Nephron progenitor cell (in vitro differentiated cells): ENCODE results near the gene CEP95.
A peak's percentile ranks its signal among the peaks of the same experiment; 100 is the strongest.
"Not testable (repeated sequence)": the region's sequence is repeated elsewhere in the genome, so short reads cannot be mapped to it uniquely, and the experiment has no call there.

Experiments used
- DNase-seq: peaks from one replicate; pipeline ENCODE4 v3.0.0; 2021
- H3K27ac Mint-ChIP-seq: 2 replicates; pipeline ENCODE4 v1.8.0; 2021; ENCODE audit warnings: mild to moderate bottlenecking, moderate library complexity, mixed read lengths
- H3K27me3 Mint-ChIP-seq: 2 replicates; pipeline ENCODE4 v1.8.0; 2021; ENCODE audit warnings: mild to moderate bottlenecking, low read depth, mixed read lengths; ENCODE audit not compliant: poor library complexity
- H3K36me3 Mint-ChIP-seq: 2 replicates; pipeline ENCODE4 v1.8.0; 2021; ENCODE audit warnings: low read depth, mixed read lengths
- H3K4me1 Mint-ChIP-seq: 2 replicates; pipeline ENCODE4 v1.8.0; 2021; ENCODE audit warnings: mixed read lengths
- H3K4me3 Mint-ChIP-seq: 2 replicates; pipeline ENCODE4 v1.8.0; 2021; ENCODE audit warnings: mild to moderate bottlenecking, moderate library complexity, mixed read lengths
- H3K9me3 Mint-ChIP-seq: 2 replicates; pipeline ENCODE4 v1.8.0; 2021; ENCODE audit warnings: mild to moderate bottlenecking, moderate library complexity, mixed read lengths
- TF ChIP-seq, protein P1 (sequence below): fragments of 200-600 bp; sonication (generic); IDR thresholded peaks from 2 replicates; pipeline ENCODE4 v1.5.0; 2021; ENCODE audit warnings: antibody characterized with exemption

Gene CEP95

DNA sequence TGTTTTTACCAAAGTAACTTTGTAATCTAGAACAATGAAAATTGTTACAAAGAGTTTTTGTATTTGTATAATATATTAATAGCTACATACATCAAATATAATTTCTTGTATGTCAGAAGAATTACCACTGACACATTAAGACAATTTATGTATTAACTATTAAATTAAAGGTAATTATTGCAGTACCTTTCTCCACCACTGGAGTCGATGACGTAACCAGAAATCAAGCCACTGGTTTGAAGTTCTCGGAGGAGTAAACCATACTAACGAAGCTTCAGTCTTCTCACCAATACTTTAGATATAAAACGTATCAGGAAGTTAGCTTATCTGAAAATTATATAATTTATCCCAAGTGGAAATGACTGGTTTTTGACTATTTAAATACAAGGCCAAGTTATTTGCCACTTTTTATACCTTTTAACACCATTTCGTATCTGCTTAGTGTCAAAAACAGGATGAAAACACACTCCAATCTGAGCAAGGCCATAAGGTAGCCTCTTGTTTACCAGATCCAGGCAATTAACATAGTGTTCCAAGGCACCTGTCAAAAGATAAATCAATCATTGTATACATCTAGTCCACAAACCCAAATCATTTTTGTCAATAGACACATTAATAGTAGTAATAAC, 14.2 kb upstream of the CEP95 start:
- Mint-ChIP-seq H3K27me3 (peaks cover 3% of the 10 kb centered on the region), H3K36me3 (peaks cover 60% of the 10 kb centered on the region), H3K9me3 (no peaks in the 10 kb centered on the region), H3K4me1 (peaks cover 38% of the 10 kb centered on the region), H3K4me3 (no peak overlapping the region), H3K27ac (no peak overlapping the region)
- TF ChIP-seq, protein P1, sequence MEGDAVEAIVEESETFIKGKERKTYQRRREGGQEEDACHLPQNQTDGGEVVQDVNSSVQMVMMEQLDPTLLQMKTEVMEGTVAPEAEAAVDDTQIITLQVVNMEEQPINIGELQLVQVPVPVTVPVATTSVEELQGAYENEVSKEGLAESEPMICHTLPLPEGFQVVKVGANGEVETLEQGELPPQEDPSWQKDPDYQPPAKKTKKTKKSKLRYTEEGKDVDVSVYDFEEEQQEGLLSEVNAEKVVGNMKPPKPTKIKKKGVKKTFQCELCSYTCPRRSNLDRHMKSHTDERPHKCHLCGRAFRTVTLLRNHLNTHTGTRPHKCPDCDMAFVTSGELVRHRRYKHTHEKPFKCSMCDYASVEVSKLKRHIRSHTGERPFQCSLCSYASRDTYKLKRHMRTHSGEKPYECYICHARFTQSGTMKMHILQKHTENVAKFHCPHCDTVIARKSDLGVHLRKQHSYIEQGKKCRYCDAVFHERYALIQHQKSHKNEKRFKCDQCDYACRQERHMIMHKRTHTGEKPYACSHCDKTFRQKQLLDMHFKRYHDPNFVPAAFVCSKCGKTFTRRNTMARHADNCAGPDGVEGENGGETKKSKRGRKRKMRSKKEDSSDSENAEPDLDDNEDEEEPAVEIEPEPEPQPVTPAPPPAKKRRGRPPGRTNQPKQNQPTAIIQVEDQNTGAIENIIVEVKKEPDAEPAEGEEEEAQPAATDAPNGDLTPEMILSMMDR = peak; percentile 51
- DNase-seq = no peak

- H3K4me3 Mint-ChIP-seq = peak overlapping the region; percentile 98
- H3K27me3 Mint-ChIP-seq = peaks cover 3% of the 10 kb centered on the region
- H3K4me1 Mint-ChIP-seq = peaks cover 51% of the 10 kb centered on the region
- H3K27ac Mint-ChIP-seq = no peak overlapping the region
- no peaks in the 10 kb centered on the region for H3K9me3 Mint-ChIP-seq
- DNase-seq = no peak
- TF ChIP-seq, protein P1 = no peak
- peaks cover 48% of the 10 kb centered on the region for H3K36me3 Mint-ChIP-seq
Measured at GRCh38 chr17:64494121-64494520, 12.7 kb upstream of the CEP95 start.

DNA sequence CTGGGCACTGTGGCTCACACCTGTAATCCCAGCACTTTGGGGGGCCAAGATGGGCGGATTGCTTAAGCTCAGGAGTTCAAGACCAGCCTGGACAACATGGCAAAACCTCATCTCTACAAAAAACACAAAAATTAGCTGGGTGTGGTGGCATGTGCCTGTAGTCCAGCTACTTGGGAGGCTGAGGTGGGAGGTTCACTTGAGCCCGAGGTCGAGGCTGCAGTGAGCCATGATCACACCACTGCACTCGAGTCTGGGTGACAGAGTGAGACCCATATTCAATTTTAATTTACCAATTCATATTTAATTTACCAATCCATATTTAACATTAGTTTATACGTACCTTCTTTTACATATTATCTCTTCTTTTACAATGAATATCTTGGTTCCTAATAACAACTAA, 11.5 kb upstream of the CEP95 start:
- peak overlapping the region; percentile 98 for H3K4me3 Mint-ChIP-seq
- H3K27ac Mint-ChIP-seq, DNase-seq, H3K27me3 Mint-ChIP-seq, H3K9me3 Mint-ChIP-seq: not testable (repeated sequence)
- H3K36me3 Mint-ChIP-seq = peaks cover 51% of the 10 kb centered on the region
- peaks cover 63% of the 10 kb centered on the region for H3K4me1 Mint-ChIP-seq

DNA sequence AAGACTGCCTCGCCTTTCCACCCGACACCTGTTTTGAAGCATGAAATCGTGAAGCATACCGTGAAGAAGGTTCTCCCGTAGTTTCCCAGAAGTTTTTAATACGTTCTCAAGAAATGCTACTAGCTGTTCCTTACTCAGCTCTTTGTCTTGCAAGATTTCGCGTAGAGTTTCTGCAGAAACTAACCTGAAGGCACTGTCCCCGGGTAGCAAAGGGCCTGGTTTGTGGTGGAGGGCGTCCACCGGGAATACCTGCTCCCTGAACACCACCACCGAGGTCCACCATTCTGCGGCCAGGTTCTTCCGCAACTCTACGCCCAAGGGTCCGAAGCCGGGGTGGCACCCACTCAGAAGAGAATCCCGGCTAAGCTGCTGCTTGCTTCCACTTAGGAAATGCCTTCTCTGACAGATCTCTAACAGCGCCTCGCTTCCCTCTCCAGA, 10.4 kb upstream of the CEP95 start:
- TF ChIP-seq, protein P1 = no peak
- peak overlapping the region; percentile 96 for H3K27ac Mint-ChIP-seq
- peaks cover 51% of the 10 kb centered on the region for H3K36me3 Mint-ChIP-seq
- no peak for DNase-seq
- peaks cover 3% of the 10 kb centered on the region for H3K27me3 Mint-ChIP-seq
- H3K9me3 Mint-ChIP-seq = no peaks in the 10 kb centered on the region
- peak overlapping the region; percentile 98 for H3K4me3 Mint-ChIP-seq
- H3K4me1 Mint-ChIP-seq = peaks cover 69% of the 10 kb centered on the region

- peak within 1 kb of the TSS; percentile 96 for H3K27ac Mint-ChIP-seq
- no peaks in the 10 kb centered on the region for H3K9me3 Mint-ChIP-seq
- TF ChIP-seq, protein P1 = peak; percentile 42
- H3K36me3 Mint-ChIP-seq = peaks cover 51% of the 10 kb centered on the region
- H3K27me3 Mint-ChIP-seq = peaks cover 3% of the 10 kb centered on the region
- peak; percentile 96 for DNase-seq
- peaks cover 74% of the 10 kb centered on the region for H3K4me1 Mint-ChIP-seq
- H3K4me3 Mint-ChIP-seq = peak within 1 kb of the TSS; percentile 98
Measured at GRCh38 chr17:64496786-64497564, 9.8 kb upstream of the CEP95 start, which contains the start of gene POLG2. Gene POLG2 (minus strand): TSS chr17:64497054. CDS start chr17:64496968, 86 bp downstream.

DNA sequence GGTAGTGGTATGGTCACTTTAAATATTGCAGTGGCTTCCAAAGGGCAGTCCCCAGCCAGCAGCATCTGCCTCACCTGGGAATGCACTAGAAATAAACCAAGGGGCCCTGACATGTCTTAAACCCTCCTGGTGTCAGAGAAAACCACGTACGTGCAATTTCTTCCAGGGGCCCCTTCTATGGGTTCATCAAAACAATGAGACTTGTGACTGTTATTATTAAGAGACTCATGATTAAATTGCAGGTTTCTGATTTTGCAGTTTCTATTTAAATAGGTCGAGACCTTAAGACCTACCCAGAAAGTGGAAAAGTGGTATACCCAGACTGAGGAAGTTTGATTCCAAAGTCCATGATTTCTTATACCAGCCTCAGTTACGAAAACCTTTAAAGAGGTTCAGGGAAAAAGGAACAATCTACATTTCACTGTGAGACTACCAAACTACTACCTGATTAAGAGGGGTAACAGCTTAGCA, 9.2 kb upstream of the CEP95 start:
- Mint-ChIP-seq H3K36me3 (peaks cover 53% of the 10 kb centered on the region), H3K9me3 (no peaks in the 10 kb centered on the region), H3K27ac (peak overlapping the region; percentile 96), H3K27me3 (peaks cover 3% of the 10 kb centered on the region), H3K4me3 (peak overlapping the region; percentile 98), H3K4me1 (peaks cover 80% of the 10 kb centered on the region)
- TF ChIP-seq, protein P1 = no peak
- no peak for DNase-seq
